Activated naive CD8-positive, alpha-beta T cell treated with anti-CD3 and anti-CD28 coated beads for 36 hours (primary cell): ENCODE data around the gene GNG7. TPM values are rescaled to one million over a fixed set of nuclear protein-coding genes. Genes with fewer than 3 reads are reported as not detected.
A peak's percentile ranks its signal among the peaks of the same experiment; 100 is the strongest.

Experiments
- DNase-seq: peaks from one replicate; pipeline ENCODE4 v3.0.0; 2021
- H3K27ac Mint-ChIP-seq: one replicate; pipeline ENCODE4 v1.8.0; 2022; ENCODE audit warnings: mild to moderate bottlenecking, moderate library complexity, mixed read lengths
- H3K27me3 Mint-ChIP-seq: one replicate; pipeline ENCODE4 v1.8.0; 2022; ENCODE audit warnings: mild to moderate bottlenecking, mixed read lengths
- H3K36me3 Mint-ChIP-seq: one replicate; pipeline ENCODE4 v1.8.0; 2021; ENCODE audit warnings: mild to moderate bottlenecking, mixed read lengths
- H3K4me1 Mint-ChIP-seq: one replicate; pipeline ENCODE4 v1.8.0; 2021; ENCODE audit warnings: mixed read lengths
- H3K4me3 Mint-ChIP-seq: one replicate; pipeline ENCODE4 v1.8.0; 2022; ENCODE audit warnings: mild to moderate bottlenecking, moderate library complexity, mixed read lengths
- H3K9me3 Mint-ChIP-seq: one replicate; pipeline ENCODE4 v1.8.0; 2022; ENCODE audit warnings: mixed read lengths
- total RNA-seq, 2 experiments: library from RNA; stranded (reverse); gene quantifications; one replicate each; pipeline ENCODE4 v1.2.3, GENCODE V29; 2021

Gene GNG7
- total RNA-seq, 2 experiments from 2014 or later: 0.36 to 0.45 TPM

DNA sequence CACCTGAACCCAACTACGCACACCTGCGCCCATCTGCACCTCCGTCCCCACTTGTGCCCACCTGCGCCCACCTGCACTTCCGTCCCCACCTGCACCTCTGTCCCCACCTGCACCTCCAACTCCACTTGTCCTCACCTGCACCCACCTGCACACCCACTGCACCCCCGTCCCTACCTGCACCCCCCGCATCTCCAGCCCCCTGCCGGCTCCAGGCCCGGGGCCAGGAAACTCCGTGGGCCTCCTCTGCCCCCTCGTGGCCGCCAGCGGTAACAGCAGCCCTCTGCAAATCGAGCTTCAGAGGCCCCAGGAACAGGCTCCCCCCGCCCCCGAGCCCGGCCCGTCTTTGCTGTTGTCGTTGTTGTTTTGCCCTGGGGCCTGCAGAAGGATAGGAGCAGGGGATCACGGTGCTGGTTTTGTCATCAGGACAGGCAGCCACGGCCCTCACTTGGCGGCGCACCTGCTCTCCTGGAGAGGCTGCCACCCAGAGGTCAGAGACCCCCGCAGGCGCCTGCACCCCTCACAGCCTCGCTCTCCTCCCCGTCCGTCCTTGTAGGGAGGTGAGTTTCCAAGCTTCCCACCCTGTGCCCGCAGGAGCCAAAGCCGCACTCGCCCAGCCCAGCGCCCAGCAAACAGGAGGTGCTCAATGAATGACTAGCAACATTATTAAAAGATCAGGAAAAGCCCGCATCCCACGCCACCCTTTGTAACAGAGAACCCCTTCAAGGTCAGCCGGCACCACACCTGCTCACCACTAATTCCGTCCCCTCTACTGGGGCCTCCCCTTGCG, 65.4 kb downstream of the GNG7 start:
- Mint-ChIP-seq H3K9me3 (no peaks in the 10 kb centered on the region), H3K4me1 (peaks cover 13% of the 10 kb centered on the region), H3K36me3 (no peaks in the 10 kb centered on the region), H3K4me3 (no peak overlapping the region), H3K27me3 (peaks cover 12% of the 10 kb centered on the region), H3K27ac (no peak overlapping the region)
- peak; percentile 74 for DNase-seq

- no peak overlapping the region for H3K27ac Mint-ChIP-seq
- no peak for DNase-seq
- no peaks in the 10 kb centered on the region for H3K36me3 Mint-ChIP-seq
- H3K27me3 Mint-ChIP-seq: peaks cover 12% of the 10 kb centered on the region
- H3K9me3 Mint-ChIP-seq: no peaks in the 10 kb centered on the region
- peaks cover 13% of the 10 kb centered on the region for H3K4me1 Mint-ChIP-seq
- H3K4me3 Mint-ChIP-seq: no peak overlapping the region
These were observed 66.2 kb downstream of the GNG7 start for GRCh38 chr19:2636141-2636896.

- H3K36me3 Mint-ChIP-seq: peaks cover 4% of the 10 kb centered on the region
- DNase-seq: no peak
- peaks cover 8% of the 10 kb centered on the region for H3K9me3 Mint-ChIP-seq
- H3K27ac Mint-ChIP-seq: no peak overlapping the region
- peaks cover 12% of the 10 kb centered on the region for H3K27me3 Mint-ChIP-seq
- H3K4me1 Mint-ChIP-seq: peaks cover 15% of the 10 kb centered on the region
- H3K4me3 Mint-ChIP-seq: no peak overlapping the region
These were observed 67.5 kb downstream of the GNG7 start for GRCh38 chr19:2634960-2635359.

GRCh38 chr19:2634228-2634951, 68.1 kb downstream of the GNG7 start:
- Mint-ChIP-seq H3K27me3 (peaks cover 11% of the 10 kb centered on the region), H3K9me3 (peaks cover 14% of the 10 kb centered on the region), H3K27ac (no peak overlapping the region), H3K36me3 (peaks cover 4% of the 10 kb centered on the region), H3K4me1 (peaks cover 20% of the 10 kb centered on the region), H3K4me3 (no peak overlapping the region)
- no peak for DNase-seq

DNA sequence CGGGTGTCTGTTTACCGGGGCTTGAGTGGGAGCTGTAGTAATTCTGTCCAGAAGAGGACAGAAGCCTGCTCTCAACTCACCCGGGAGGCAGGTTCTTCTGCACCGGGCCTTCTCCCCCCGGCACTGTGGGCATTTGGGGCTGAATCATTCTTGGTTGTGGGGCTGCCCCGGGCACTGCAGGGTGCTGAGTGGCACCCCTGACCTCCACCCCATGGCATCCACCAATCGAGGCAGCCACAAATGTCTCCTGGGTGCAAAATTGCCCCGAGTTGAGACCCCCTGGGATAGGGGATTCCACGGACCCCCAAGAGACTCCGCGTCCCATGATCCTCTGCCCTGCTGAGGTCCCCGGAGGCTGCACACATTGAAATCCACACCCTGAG, 68.8 kb downstream of the GNG7 start:
- Mint-ChIP-seq H3K27ac (no peak overlapping the region), H3K4me3 (no peak overlapping the region), H3K36me3 (peaks cover 4% of the 10 kb centered on the region), H3K4me1 (peaks cover 17% of the 10 kb centered on the region), H3K9me3 (peaks cover 16% of the 10 kb centered on the region), H3K27me3 (peaks cover 8% of the 10 kb centered on the region)
- no peak for DNase-seq

GRCh38 chr19:2631213-2631821, 71.2 kb downstream of the GNG7 start:
- Mint-ChIP-seq H3K27ac (no peak overlapping the region), H3K4me3 (no peak overlapping the region), H3K4me1 (peaks cover 18% of the 10 kb centered on the region), H3K27me3 (no peaks in the 10 kb centered on the region), H3K36me3 (peaks cover 4% of the 10 kb centered on the region), H3K9me3 (peaks cover 27% of the 10 kb centered on the region)
- no peak for DNase-seq

- Mint-ChIP-seq H3K9me3 (peaks cover 27% of the 10 kb centered on the region), H3K27ac (no peak overlapping the region), H3K4me3 (no peak overlapping the region), H3K4me1 (peaks cover 18% of the 10 kb centered on the region), H3K27me3 (no peaks in the 10 kb centered on the region), H3K36me3 (peaks cover 4% of the 10 kb centered on the region)
- DNase-seq: no peak
These were observed 72.0 kb downstream of the GNG7 start for GRCh38 chr19:2630352-2631001.

DNA sequence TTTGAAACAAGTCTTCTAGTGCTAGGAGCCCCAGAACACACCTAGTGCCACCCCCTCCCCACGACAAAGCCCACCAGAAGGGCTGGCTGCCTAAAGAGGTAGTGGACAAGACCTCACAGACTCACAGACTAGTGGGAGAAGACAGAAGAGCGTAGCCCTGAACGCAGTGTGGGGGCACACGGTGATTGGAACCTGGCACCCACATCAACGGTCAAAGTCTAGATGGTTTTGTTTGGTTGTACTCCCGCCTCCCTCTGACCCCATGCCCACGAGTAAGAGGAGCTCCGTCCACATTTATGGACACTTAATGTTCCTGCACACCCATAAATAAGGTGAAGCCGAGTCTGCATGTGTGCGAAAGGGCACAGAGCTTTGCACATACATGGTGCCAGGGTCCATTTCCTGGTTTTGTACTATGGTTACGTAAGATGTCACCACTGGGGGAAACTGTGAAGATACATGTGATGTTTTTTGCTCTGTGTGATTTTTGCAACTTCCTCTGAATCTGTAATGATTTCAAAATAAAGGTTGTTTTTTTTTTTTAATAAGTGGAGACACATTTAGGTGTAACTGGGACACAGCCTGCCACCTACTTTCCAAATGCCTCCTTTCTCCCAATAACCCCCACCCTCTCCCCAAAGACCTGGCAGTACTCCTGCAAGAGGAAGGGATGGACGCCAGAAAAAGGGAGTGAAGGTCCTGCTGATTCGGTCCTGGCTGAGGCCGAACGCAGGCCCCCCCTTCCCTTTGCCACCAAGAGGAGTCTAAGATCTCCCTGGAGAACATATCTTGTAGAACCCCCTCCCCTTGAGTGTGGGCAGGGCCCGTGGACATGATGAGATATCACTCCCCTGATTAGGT, 72.8 kb downstream of the GNG7 start:
- Mint-ChIP-seq H3K4me1 (peaks cover 18% of the 10 kb centered on the region), H3K4me3 (no peak overlapping the region), H3K27me3 (no peaks in the 10 kb centered on the region), H3K36me3 (peaks cover 4% of the 10 kb centered on the region), H3K27ac (peak overlapping the region; percentile 22), H3K9me3 (peaks cover 27% of the 10 kb centered on the region)
- DNase-seq: no peak

DNA sequence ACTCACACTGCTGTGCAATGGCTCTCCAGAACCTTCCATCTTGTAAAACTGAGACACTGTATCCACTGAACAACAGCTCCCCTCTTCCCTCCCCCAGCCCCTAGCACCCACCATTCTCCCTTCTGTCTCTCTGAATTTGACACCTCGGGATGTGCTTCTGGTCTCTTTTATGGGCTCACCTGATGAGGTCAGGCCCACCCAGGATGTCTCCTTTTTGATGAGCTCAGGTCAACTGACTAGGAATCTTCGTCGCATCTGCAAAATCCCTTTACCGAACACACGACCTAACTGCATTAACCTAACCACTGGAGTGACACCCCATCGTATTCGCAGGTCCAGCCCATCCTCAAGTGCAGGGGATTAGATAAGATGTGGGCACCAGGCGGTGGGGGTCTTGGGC, 73.9 kb downstream of the GNG7 start:
- Mint-ChIP-seq H3K4me1 (peaks cover 20% of the 10 kb centered on the region), H3K27me3 (no peaks in the 10 kb centered on the region), H3K9me3 (peaks cover 27% of the 10 kb centered on the region), H3K36me3 (peaks cover 4% of the 10 kb centered on the region), H3K27ac (no peak overlapping the region), H3K4me3 (no peak overlapping the region)
- no peak for DNase-seq

- DNase-seq: no peak
- Mint-ChIP-seq H3K4me1 (peaks cover 20% of the 10 kb centered on the region), H3K27ac (no peak overlapping the region), H3K27me3 (no peaks in the 10 kb centered on the region), H3K9me3 (peaks cover 27% of the 10 kb centered on the region), H3K4me3 (no peak overlapping the region), H3K36me3 (peaks cover 4% of the 10 kb centered on the region)
These were observed 74.6 kb downstream of the GNG7 start for GRCh38 chr19:2627855-2628254.

- H3K9me3 Mint-ChIP-seq: peaks cover 27% of the 10 kb centered on the region
- no peak for DNase-seq
- H3K36me3 Mint-ChIP-seq: peaks cover 5% of the 10 kb centered on the region
- no peaks in the 10 kb centered on the region for H3K27me3 Mint-ChIP-seq
- H3K4me3 Mint-ChIP-seq: no peak overlapping the region
- H3K4me1 Mint-ChIP-seq: peaks cover 20% of the 10 kb centered on the region
- H3K27ac Mint-ChIP-seq: peak overlapping the region; percentile 70
These were observed 75.1 kb downstream of the GNG7 start for GRCh38 chr19:2627319-2627829.

DNA sequence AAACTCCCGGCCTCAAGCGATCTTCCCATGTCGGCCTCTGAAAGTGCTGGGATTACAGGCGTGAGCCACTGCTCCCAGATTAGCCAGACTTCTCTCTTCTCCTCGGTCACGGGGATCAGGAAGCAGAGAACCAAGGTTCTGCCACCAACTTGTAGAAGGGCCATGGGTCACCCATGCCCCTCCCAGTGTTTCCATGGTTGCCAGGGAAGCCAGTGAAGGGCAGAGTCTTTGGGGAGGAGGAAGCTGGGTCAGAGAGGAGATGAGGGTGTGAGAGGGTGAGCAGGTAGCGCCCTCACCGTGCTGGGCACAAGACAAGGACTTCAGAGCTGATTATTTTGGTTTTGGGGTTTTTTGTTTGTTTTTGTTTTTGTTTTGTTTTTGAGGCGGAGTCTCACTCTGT, 77.1 kb downstream of the GNG7 start:
- Mint-ChIP-seq H3K27me3 (no peaks in the 10 kb centered on the region), H3K27ac (no peak overlapping the region), H3K36me3 (peaks cover 5% of the 10 kb centered on the region), H3K9me3 (peaks cover 23% of the 10 kb centered on the region), H3K4me3 (no peak overlapping the region), H3K4me1 (peaks cover 38% of the 10 kb centered on the region)
- DNase-seq: no peak

DNA sequence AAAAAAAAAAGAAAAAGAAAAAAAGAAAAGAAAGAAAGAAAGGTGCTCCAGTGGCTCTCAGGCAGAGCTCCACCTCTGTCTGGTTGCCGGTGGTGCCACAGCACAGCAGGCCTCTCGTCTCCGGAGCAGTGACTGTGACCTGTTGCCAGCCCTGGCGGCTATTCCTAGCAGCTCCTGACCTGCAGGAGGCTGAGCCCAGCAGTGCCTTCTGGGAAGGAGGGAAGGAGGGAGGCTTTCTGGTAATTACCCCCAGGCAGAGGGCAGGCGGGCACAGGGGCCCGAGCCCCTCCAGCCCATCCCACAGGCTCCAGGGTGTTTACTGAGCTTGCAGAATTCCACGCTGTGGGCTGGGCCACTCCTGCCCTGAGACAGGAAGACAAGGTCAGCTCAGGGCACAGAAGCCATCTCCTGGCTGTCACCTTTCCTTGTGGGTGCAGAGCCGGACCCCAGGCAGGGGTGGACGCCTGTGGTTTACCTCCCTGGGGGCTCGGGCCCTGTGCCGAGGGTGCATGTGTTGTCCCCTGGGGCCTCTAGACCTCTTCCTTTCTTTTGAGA, 77.9 kb downstream of the GNG7 start:
- no peak for DNase-seq
- no peak overlapping the region for H3K4me3 Mint-ChIP-seq
- H3K36me3 Mint-ChIP-seq: peaks cover 2% of the 10 kb centered on the region
- no peaks in the 10 kb centered on the region for H3K27me3 Mint-ChIP-seq
- H3K9me3 Mint-ChIP-seq: peaks cover 15% of the 10 kb centered on the region
- peaks cover 40% of the 10 kb centered on the region for H3K4me1 Mint-ChIP-seq
- H3K27ac Mint-ChIP-seq: no peak overlapping the region
